HepG2 (cell line): ENCODE data around the gene LCORL. TPM values are rescaled to one million over a fixed set of nuclear protein-coding genes. Genes with fewer than 3 reads are reported as not detected.
A peak's percentile ranks its signal among the peaks of the same experiment; 100 is the strongest.

Experiments used
- BCLAF1 ChIP-seq: fragments of 450-650 bp; IDR thresholded peaks from 2 replicates; pipeline ENCODE4 v1.6.1; 2017; ENCODE audit warnings: mild to moderate bottlenecking
- DMTF1 ChIP-seq: sonication (generic); formaldehyde crosslinking; IDR thresholded peaks from 2 replicates; pipeline ENCODE4 v1.4.0; 2020; ENCODE audit warnings: mild to moderate bottlenecking, missing genetic modification reagents
- GMEB2 ChIP-seq: IDR thresholded peaks from 2 replicates; pipeline ENCODE4 v1.6.1; 2016; ENCODE audit warnings: missing biosample characterization, missing genetic modification reagents, low read depth
- REPIN1 ChIP-seq: sonication (generic); formaldehyde crosslinking; IDR thresholded peaks from 2 replicates; pipeline ENCODE4 v1.8.0; 2022; ENCODE audit warnings: missing genetic modification reagents, low read depth, mild to moderate bottlenecking, borderline replicate concordance
- SMARCE1 ChIP-seq: fragments of 450-650 bp; IDR thresholded peaks from 2 replicates; pipeline ENCODE4 v1.6.1; 2017; ENCODE audit warnings: borderline replicate concordance
- ZBED4 ChIP-seq: sonication (generic); formaldehyde crosslinking; IDR thresholded peaks from 2 replicates; pipeline ENCODE4 v1.4.0; 2020; ENCODE audit warnings: missing genetic modification reagents, borderline replicate concordance
- ZBTB2 ChIP-seq: sonication (generic); formaldehyde crosslinking; IDR thresholded peaks from 2 replicates; pipeline ENCODE4 v1.8.0; 2022; ENCODE audit warnings: low read depth, missing genetic modification reagents
- ZHX1 ChIP-seq: sonication (generic); formaldehyde crosslinking; IDR thresholded peaks from 2 replicates; pipeline ENCODE4 v1.8.1; 2022; ENCODE audit warnings: low read depth, mild to moderate bottlenecking, missing genetic modification reagents
- ZMAT3 ChIP-seq: sonication (generic); formaldehyde crosslinking; conservative IDR thresholded peaks from 2 replicates; pipeline ENCODE4 v1.7.0; 2021; ENCODE audit warnings: missing genetic modification reagents
- ZNF33A ChIP-seq: sonication (generic); formaldehyde crosslinking; IDR thresholded peaks from 2 replicates; pipeline ENCODE4 v1.5.1; 2020; ENCODE audit warnings: missing genetic modification reagents, mild to moderate bottlenecking, moderate library complexity, borderline replicate concordance
- ZNF75D ChIP-seq: sonication (generic); formaldehyde crosslinking; IDR thresholded peaks from 2 replicates; pipeline ENCODE4 v1.8.1; 2023; ENCODE audit warnings: missing genetic modification reagents, mild to moderate bottlenecking, borderline replicate concordance
- polyA plus RNA-seq, 8 experiments: library from polyadenylated mRNA; depleted of rRNA in 3 of 8; stranded (reverse) in 7 of 8; unstranded in 1 of 8; fragments of >200 nt; fragmentation: Illumina TruSeq in 4 of 8; extraction: Trizol in 4 of 8; gene quantifications; 2 replicates each; pipeline versions ENCODE4 v1.2.1 to v1.2.3, GENCODE V29; 2011 to 2016; ENCODE audit warnings: low read depth in 4 of 8, missing spikeins in 1 of 8, mixed read lengths in 1 of 8; ENCODE audit not compliant: insufficient read depth in 1 of 8
- total RNA-seq, 5 experiments: library from RNA; depleted of rRNA; stranded (reverse); fragments of >200 nt; fragmentation: Illumina TruSeq; extraction: Trizol; gene quantifications; 2 replicates each; pipeline ENCODE4 v1.2.3, GENCODE V29; 2016; ENCODE audit warnings: low read depth in 1 of 5

LCORL gene
- total and polyA plus RNA-seq, 2 of the 13 experiments (the other 11 are each of a cell fraction or from before 2014, with no cell fraction given), result 5.3 to 14.5 TPM

GRCh38 chr4:18021720-18022571, at the start of gene LCORL (continued):
- peak; percentile 90; the same call in 1 of the 2 replicates for TF ChIP-seq REPIN1 (CRISPR knock-in tag)
- no peak for TF ChIP-seq ZHX1
- TF ChIP-seq ZNF33A, result peak; percentile 83; the same call in 1 of the 2 replicates
- no peak for TF ChIP-seq SMARCE1
- TF ChIP-seq GMEB2, result peak; percentile 55; the same call in 1 of the 2 replicates
- TF ChIP-seq BCLAF1, result no peak
- peak; percentile 88; the same call in 1 of the 2 replicates for TF ChIP-seq ZBED4 (CRISPR knock-in tag)
- no peak for TF ChIP-seq DMTF1 (CRISPR knock-in tag)
- TF ChIP-seq ZMAT3 (CRISPR knock-in tag), result no peak; the same call in 1 of the 2 replicates
- TF ChIP-seq ZNF75D (CRISPR knock-in tag), result no peak
- no peak; the same call in none of the 2 replicates for TF ChIP-seq ZBTB2 (CRISPR knock-in tag)
